Neural progenitor cell (in vitro differentiated cells): ENCODE data around the gene OPCML.

Experiments
- EZH2 ChIP-seq: fragments of 200-600 bp; sonication (generic); IDR thresholded peaks from 2 replicates; pipeline ENCODE4 v1.6.1; 2017; ENCODE audit warnings: antibody characterized with exemption, mild to moderate bottlenecking, moderate library complexity
- EZH2phosphoT487 ChIP-seq: fragments of 200-600 bp; sonication (generic); IDR thresholded peaks from 2 replicates; pipeline ENCODE4 v1.6.1; 2017; ENCODE audit warnings: antibody characterized with exemption
- TF ChIP-seq, protein P1 (sequence below): fragments of 200-600 bp; sonication (generic); IDR thresholded peaks from 2 replicates; pipeline ENCODE4 v1.5.1; 2017; ENCODE audit warnings: antibody characterized with exemption, mild to moderate bottlenecking

DNA sequence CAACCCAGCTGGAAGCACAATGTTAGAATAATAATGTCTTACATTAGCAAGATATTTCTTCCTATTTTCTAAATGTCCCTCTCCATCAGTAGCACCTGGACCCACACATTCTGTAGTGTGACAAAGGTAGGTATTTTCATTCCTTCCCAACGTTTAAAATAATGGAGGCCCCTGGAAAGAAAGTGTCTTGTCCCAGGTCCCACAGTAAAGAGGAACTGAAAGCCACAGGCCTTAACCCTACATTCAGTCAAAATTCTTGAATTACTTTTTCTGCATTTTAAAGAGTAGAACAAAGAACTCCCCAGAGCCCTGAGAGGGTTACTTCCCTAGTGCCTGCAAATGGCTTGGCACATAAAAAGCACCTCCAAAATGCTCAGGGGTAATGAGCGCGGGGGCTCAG, 26.3 kb downstream of the OPCML start:
- TF ChIP-seq, protein P1, sequence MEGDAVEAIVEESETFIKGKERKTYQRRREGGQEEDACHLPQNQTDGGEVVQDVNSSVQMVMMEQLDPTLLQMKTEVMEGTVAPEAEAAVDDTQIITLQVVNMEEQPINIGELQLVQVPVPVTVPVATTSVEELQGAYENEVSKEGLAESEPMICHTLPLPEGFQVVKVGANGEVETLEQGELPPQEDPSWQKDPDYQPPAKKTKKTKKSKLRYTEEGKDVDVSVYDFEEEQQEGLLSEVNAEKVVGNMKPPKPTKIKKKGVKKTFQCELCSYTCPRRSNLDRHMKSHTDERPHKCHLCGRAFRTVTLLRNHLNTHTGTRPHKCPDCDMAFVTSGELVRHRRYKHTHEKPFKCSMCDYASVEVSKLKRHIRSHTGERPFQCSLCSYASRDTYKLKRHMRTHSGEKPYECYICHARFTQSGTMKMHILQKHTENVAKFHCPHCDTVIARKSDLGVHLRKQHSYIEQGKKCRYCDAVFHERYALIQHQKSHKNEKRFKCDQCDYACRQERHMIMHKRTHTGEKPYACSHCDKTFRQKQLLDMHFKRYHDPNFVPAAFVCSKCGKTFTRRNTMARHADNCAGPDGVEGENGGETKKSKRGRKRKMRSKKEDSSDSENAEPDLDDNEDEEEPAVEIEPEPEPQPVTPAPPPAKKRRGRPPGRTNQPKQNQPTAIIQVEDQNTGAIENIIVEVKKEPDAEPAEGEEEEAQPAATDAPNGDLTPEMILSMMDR: no peak
- TF ChIP-seq EZH2 (no peak), EZH2phosphoT487 (no peak)
